Cardiac septum (tissue), 1 donor: ENCODE results near the gene MKNK1. TPM values are rescaled to one million over a fixed set of nuclear protein-coding genes. Genes with fewer than 3 reads are reported as not detected.

Source experiments
- DNase-seq: peaks from one replicate; pipeline ENCODE4 v3.0.0-alpha.2; 2020; ENCODE audit warnings: low spot score
- intact Hi-C: fragments of 100-400 bp; cut with DNase I; formaldehyde crosslinking; loops from one replicate; pipeline ENCODE4 v1.14.0; 2022
- total RNA-seq: library from RNA; stranded (reverse); fragmentation: NEBNext Ultra II Directional; extraction: Animal tissue kit (Norgen Biotek cat#: 25700); gene quantifications from one replicate; pipeline ENCODE4 v1.2.1, GENCODE V29; 2021
- donor health status: DM: no; HTN: no; CAD: no.

MKNK1 gene
- total RNA-seq, 1 donor from 2014 or later: 38.2 TPM

- intact Hi-C loops: no loop called here
- no peak for DNase-seq
These were observed 2.6 kb downstream of the MKNK1 start for GRCh38 chr1:46601257-46602007.

- no peak for DNase-seq
- intact Hi-C loops: no loop called here
These were observed 4.8 kb downstream of the MKNK1 start for GRCh38 chr1:46599059-46599970.

GRCh38 chr1:46596846-46597245 is 7.2 kb downstream of the MKNK1 start:
- peak; percentile 50 for DNase-seq
- intact Hi-C loops: no loop called here

GRCh38 chr1:46596036-46596435 is 8.0 kb downstream of the MKNK1 start:
- intact Hi-C loops: no loop called here
- no peak for DNase-seq

- intact Hi-C loops: no loop called here
- DNase-seq: peak; percentile 89
These were observed 8.9 kb downstream of the MKNK1 start for GRCh38 chr1:46595127-46595526.

GRCh38 chr1:46594063-46594462 is 10.0 kb downstream of the MKNK1 start:
- intact Hi-C loops: no loop called here
- DNase-seq: no peak

GRCh38 chr1:46592823-46593222 is 11.2 kb downstream of the MKNK1 start:
- intact Hi-C loops: no loop called here
- no peak for DNase-seq

- intact Hi-C loops: no loop called here
- DNase-seq: no peak
These were observed 14.5 kb downstream of the MKNK1 start for GRCh38 chr1:46589529-46589928.

- intact Hi-C loops: no loop called here
- no peak for DNase-seq
These were observed 17.0 kb downstream of the MKNK1 start for GRCh38 chr1:46587069-46587468.

- intact Hi-C loops: no loop called here
- DNase-seq: no peak
These were observed 18.6 kb downstream of the MKNK1 start for GRCh38 chr1:46585312-46585938.

GRCh38 chr1:46583494-46583893 is 20.6 kb downstream of the MKNK1 start:
- intact Hi-C loops: no loop called here
- DNase-seq: no peak

GRCh38 chr1:46582972-46583371 is 21.1 kb downstream of the MKNK1 start:
- intact Hi-C loops: no loop called here
- DNase-seq: peak; percentile 85

GRCh38 chr1:46581681-46582455 is 22.2 kb downstream of the MKNK1 start:
- intact Hi-C loops: no loop called here
- DNase-seq: no peak

GRCh38 chr1:46580140-46580903 is 23.7 kb downstream of the MKNK1 start:
- DNase-seq: no peak
- intact Hi-C loops: no loop called here

GRCh38 chr1:46577671-46578070 is 26.4 kb downstream of the MKNK1 start:
- intact Hi-C loops: no loop called here
- DNase-seq: no peak

- intact Hi-C loops: no loop called here
- DNase-seq: no peak
These were observed 27.5 kb downstream of the MKNK1 start for GRCh38 chr1:46576596-46576995.

GRCh38 chr1:46575778-46576177 is 28.3 kb downstream of the MKNK1 start:
- intact Hi-C loops: no loop called here
- no peak for DNase-seq

GRCh38 chr1:46575300-46575699 is 28.8 kb downstream of the MKNK1 start:
- no peak for DNase-seq
- intact Hi-C loops: no loop called here

GRCh38 chr1:46571691-46572225 is 32.3 kb downstream of the MKNK1 start:
- DNase-seq: peak; percentile 57
- intact Hi-C loops: no loop called here
